DMS 273 treated with DMSO at 0.1 percent for 48 hours (cell line): ENCODE results near the gene SLC35F1.

ENCODE experiments used
- DNase-seq: peaks from one replicate; lab custom pipeline; 2025; lab: John Stamatoyannopoulos, UW

The SLC35F1 gene

GRCh38 chr6:118123503-118124037 is 216.5 kb downstream of the SLC35F1 start:
- DNase-seq, result no peak

- no peak for DNase-seq
Measured at GRCh38 chr6:118124851-118125250, 217.8 kb downstream of the SLC35F1 start.

- no peak for DNase-seq
Measured at GRCh38 chr6:118128755-118129154, 221.7 kb downstream of the SLC35F1 start.

GRCh38 chr6:118134206-118134605 is 227.1 kb downstream of the SLC35F1 start:
- DNase-seq, result no peak

GRCh38 chr6:118134736-118135135 is 227.7 kb downstream of the SLC35F1 start:
- no peak for DNase-seq

GRCh38 chr6:118135371-118135770 is 228.3 kb downstream of the SLC35F1 start:
- no peak for DNase-seq

- DNase-seq, result no peak
Measured at GRCh38 chr6:118141211-118141610, 234.1 kb downstream of the SLC35F1 start.

- no peak for DNase-seq
Measured at GRCh38 chr6:118146584-118146983, 239.5 kb downstream of the SLC35F1 start.

- no peak for DNase-seq
Measured at GRCh38 chr6:118147511-118147910, 240.4 kb downstream of the SLC35F1 start.

- DNase-seq, result no peak
Measured at GRCh38 chr6:118148561-118148960, 241.5 kb downstream of the SLC35F1 start.

GRCh38 chr6:118152524-118152923 is 245.5 kb downstream of the SLC35F1 start:
- DNase-seq, result no peak

- no peak for DNase-seq
Measured at GRCh38 chr6:118161343-118161742, 254.3 kb downstream of the SLC35F1 start.

- DNase-seq, result no peak
Measured at GRCh38 chr6:118163542-118163941, 256.5 kb downstream of the SLC35F1 start.

GRCh38 chr6:118165500-118165899 is 258.4 kb downstream of the SLC35F1 start:
- DNase-seq, result no peak

- no peak for DNase-seq
Measured at GRCh38 chr6:118168421-118168820, 261.4 kb downstream of the SLC35F1 start.

GRCh38 chr6:118171852-118172251 is 264.8 kb downstream of the SLC35F1 start:
- no peak for DNase-seq

GRCh38 chr6:118174071-118174470 is 267.0 kb downstream of the SLC35F1 start:
- DNase-seq, result no peak

GRCh38 chr6:118177720-118178119 is 270.7 kb downstream of the SLC35F1 start:
- no peak for DNase-seq

- DNase-seq, result no peak
Measured at GRCh38 chr6:118179048-118179447, 272.0 kb downstream of the SLC35F1 start.

GRCh38 chr6:118186672-118187567 is 279.9 kb downstream of the SLC35F1 start:
- DNase-seq, result no peak

- DNase-seq, result no peak
Measured at GRCh38 chr6:118187568-118188164, 280.6 kb downstream of the SLC35F1 start.

- no peak for DNase-seq
Measured at GRCh38 chr6:118188561-118188960, 281.5 kb downstream of the SLC35F1 start.

- no peak for DNase-seq
Measured at GRCh38 chr6:118197539-118197938, 290.5 kb downstream of the SLC35F1 start.
